Measurements from ENCODE around the gene CMTM8.

DNA sequence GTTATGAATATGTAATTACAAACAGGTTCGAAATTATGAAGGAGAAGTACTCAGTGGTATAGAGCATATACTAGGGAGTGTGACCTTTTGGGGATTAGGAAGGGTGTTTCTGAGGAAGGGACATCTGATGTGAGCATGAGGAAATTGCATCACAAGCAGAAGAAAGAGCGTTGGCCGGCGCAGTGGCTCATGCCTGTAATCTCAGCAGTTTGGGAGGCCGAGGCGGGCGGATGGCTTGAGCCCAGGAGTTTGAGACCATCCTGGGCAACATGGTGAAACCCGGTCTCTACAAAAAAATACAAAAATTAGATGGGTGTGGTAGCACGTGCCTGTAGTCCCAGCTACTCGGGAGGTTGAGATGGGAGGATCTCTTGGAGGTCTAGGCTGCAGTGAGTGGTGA, 160.1 kb downstream of the CMTM8 start:
- TF ChIP-seq, protein P1, sequence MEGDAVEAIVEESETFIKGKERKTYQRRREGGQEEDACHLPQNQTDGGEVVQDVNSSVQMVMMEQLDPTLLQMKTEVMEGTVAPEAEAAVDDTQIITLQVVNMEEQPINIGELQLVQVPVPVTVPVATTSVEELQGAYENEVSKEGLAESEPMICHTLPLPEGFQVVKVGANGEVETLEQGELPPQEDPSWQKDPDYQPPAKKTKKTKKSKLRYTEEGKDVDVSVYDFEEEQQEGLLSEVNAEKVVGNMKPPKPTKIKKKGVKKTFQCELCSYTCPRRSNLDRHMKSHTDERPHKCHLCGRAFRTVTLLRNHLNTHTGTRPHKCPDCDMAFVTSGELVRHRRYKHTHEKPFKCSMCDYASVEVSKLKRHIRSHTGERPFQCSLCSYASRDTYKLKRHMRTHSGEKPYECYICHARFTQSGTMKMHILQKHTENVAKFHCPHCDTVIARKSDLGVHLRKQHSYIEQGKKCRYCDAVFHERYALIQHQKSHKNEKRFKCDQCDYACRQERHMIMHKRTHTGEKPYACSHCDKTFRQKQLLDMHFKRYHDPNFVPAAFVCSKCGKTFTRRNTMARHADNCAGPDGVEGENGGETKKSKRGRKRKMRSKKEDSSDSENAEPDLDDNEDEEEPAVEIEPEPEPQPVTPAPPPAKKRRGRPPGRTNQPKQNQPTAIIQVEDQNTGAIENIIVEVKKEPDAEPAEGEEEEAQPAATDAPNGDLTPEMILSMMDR (IDR thresholded peaks at IDR 0.05), result no peak
- TF ChIP-seq EP300 (IDR thresholded peaks at IDR 0.05) (no peak), POLR2A (IDR thresholded peaks at IDR 0.05) (no peak)
